ENCODE results near the gene CDK2.

- TF ChIP-seq CTCF (conservative IDR thresholded peaks at IDR 0.05) (no peak), ZFX (IDR thresholded peaks at IDR 0.05) (no peak)
Observed at GRCh38 chr12:55937981-55938380, 28.6 kb upstream of the CDK2 start.

Measured in C4-2B (cell line).